Choroid plexus epithelial cell (primary cell): Measurements from ENCODE around the gene SCP2.

Experiments
- DNase-seq: peaks from one replicate; pipeline ENCODE4 v3.0.0-alpha.2; 2010; ENCODE audit warnings: low read depth
- H3K4me3 ChIP-seq: 2 replicates; pipeline ENCODE4 v1.5.1; 2011; ENCODE audit warnings: low read depth, mild to moderate bottlenecking, control low read depth, low read length, moderate library complexity
- CTCF ChIP-seq: conservative IDR thresholded peaks from 2 replicates; pipeline ENCODE4 v1.5.1; 2011; ENCODE audit warnings: low read depth, mild to moderate bottlenecking, control low read depth, inconsistent platforms, low read length, moderate library complexity

Gene SCP2

GRCh38 chr1:52925571-52926005 is 1.5 kb upstream of the SCP2 start:
- no peak for TF ChIP-seq CTCF
- DNase-seq, result peak; percentile 26
- H3K4me3 ChIP-seq, result no peak overlapping the region

GRCh38 chr1:52926864-52927211 is 238 bp upstream of the SCP2 start:
- H3K4me3 ChIP-seq, result peak overlapping the region; percentile 84
- TF ChIP-seq CTCF, result no peak
- no peak for DNase-seq

- peak; percentile 19 for DNase-seq
- TF ChIP-seq CTCF, result no peak
- H3K4me3 ChIP-seq, result peak overlapping the region; percentile 84
These were observed 934 bp downstream of the SCP2 start for GRCh38 chr1:52928015-52928404.

GRCh38 chr1:52929019-52929418 is 1.9 kb downstream of the SCP2 start:
- DNase-seq, result no peak
- TF ChIP-seq CTCF, result no peak
- H3K4me3 ChIP-seq, result no peak overlapping the region

GRCh38 chr1:52937433-52938182 is 10.5 kb downstream of the SCP2 start:
- TF ChIP-seq CTCF, result no peak
- no peak overlapping the region for H3K4me3 ChIP-seq
- DNase-seq, result no peak

GRCh38 chr1:52938183-52938451 is 11.0 kb downstream of the SCP2 start:
- no peak for DNase-seq
- H3K4me3 ChIP-seq, result no peak overlapping the region
- no peak for TF ChIP-seq CTCF

GRCh38 chr1:52943876-52944416 is 16.9 kb downstream of the SCP2 start:
- DNase-seq, result no peak
- no peak overlapping the region for H3K4me3 ChIP-seq
- TF ChIP-seq CTCF, result no peak
